HG02610 (cell line): Measurements from ENCODE around the gene PCOLCE2.

ENCODE experiments used
- ATAC-seq: cut with Tn5 transposase; IDR thresholded peaks from one replicate; pipeline ENCODE4 v1.9.1; 2021; ENCODE audit warnings: mild to moderate bottlenecking, moderate library complexity; ENCODE audit not compliant: unreplicated experiment

The PCOLCE2 gene, protein sequence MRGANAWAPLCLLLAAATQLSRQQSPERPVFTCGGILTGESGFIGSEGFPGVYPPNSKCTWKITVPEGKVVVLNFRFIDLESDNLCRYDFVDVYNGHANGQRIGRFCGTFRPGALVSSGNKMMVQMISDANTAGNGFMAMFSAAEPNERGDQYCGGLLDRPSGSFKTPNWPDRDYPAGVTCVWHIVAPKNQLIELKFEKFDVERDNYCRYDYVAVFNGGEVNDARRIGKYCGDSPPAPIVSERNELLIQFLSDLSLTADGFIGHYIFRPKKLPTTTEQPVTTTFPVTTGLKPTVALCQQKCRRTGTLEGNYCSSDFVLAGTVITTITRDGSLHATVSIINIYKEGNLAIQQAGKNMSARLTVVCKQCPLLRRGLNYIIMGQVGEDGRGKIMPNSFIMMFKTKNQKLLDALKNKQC

DNA sequence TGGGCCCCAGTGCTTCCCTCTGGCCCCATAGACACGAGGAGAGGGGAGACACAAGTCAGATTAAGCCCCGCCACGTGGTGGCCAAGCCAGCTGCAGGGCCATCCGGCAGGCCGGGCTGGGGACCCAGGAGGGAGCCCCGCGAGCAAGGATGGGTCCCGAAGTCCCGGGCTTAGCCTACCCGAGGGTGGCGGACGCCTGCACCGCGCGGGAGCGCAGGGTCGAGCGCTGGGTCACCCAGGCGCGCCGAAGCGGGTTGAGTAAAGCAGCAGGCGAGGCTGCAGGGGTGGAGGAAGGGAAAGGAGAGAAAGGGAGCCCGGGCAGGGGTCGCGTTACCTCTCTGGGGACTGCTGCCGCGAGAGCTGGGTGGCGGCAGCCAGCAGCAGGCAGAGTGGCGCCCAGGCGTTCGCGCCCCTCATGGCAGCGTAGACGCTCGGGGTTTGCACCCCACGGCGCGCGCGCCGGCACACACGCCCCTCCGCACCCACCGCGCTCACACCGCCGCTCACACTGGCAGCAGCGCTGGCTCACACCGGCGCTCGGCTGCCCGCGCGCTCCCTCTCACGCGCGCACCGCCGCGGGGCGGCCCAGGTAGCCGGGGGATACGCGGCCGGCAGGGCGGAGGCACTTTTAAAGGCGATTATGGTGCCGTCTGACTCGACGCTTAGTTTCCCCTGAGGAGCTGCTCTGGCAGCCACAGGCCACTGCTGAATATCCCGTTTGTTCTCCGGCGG, at the start of gene PCOLCE2:
PCOLCE2 (minus strand) TSS at position 603 of the 731 bp plus-strand sequence; CDS start at position 416, 187 bp downstream.
- ATAC-seq, result no peak

DNA sequence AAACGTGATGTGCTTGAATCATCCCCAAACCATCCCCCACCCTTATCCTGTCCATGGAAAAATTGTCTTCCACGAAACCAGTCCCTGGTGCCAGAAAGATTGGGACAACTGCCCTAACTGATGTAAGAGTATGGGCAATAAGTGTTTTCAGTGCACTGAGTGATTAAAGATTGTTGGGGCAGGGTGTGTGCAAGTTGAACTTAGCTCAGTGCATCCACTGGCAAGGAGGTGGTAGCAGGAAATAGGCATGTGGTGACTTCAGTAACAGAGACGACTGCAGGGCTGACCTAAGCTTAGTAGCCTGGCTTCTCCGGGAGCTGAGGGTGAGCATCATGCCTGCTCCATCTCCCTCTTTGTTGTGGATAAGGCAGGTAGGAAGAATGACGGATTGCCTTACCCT, 47.1 kb upstream of the PCOLCE2 start:
- ATAC-seq, result no peak

DNA sequence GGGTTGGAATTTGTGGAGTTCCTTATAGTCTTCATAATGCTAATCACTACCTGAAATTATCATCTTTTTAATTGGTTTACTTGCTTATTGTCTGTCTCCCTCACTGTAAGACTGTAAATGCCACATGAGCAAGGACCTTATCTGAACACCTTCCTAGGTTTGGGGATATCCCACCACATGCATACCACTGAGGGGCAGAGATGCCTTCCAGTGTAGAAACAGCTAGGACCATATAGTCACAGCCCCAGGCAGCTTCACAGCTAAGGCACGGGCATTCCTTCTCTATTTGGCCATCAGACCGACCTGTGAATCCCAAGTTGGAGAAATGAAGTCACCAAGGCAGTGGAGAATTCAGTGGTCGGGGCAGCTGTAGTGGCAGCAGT, 46.0 kb upstream of the PCOLCE2 start:
- ATAC-seq, result no peak

DNA sequence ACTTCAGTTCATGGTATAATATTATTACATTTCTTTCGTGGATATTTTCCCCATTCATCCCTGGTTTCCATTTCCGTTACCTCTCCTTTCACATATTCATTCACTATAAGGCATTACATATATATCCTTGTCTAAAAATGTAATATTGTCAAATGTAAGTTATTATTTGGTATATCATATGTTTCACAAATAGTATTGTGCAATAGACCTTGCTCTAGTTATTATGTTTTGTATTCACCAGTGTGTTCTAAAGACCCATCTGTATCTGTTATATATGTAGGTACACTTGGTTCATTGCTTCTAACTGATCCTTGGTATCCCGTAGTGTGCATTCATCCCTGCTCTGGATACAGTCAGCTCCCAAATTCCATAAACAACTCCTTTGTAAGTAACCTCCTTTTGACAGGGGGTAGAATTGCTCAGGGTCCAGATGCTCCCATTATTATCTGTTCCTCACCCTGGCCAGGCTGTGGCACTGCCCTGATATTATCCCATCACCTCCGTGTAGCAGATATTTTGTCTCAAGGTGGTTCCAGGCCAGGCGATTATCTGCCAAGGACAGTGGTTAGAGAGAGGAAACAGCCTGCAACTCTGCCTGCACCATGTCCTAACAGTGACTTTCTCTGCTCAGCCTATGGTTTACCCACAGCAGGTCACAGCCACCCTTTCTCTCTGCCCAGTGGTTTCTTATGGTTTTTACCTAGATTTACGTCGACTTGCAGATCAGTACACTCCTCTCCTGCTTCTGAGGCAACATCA, 45.4 kb upstream of the PCOLCE2 start:
- no peak for ATAC-seq

DNA sequence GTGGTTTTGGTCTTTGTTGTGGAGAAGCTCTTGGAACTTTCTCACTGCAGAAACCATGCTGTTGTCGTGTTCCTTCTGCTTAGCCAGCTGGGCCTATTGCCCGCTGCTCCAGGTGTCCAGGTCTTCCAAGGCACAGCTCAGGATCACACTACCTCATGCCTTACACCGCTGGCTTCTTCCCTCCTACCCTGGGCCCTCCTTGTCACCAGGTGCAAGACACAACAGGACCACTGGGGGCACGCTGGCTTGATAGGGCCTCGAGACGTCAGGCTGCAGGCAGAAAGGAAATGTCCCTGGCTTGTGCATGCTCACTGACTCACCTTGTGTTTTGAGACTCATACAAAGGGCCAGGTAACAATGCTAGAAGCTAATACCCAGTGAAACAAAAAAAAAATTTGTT, 42.3 kb upstream of the PCOLCE2 start:
- no peak for ATAC-seq

DNA sequence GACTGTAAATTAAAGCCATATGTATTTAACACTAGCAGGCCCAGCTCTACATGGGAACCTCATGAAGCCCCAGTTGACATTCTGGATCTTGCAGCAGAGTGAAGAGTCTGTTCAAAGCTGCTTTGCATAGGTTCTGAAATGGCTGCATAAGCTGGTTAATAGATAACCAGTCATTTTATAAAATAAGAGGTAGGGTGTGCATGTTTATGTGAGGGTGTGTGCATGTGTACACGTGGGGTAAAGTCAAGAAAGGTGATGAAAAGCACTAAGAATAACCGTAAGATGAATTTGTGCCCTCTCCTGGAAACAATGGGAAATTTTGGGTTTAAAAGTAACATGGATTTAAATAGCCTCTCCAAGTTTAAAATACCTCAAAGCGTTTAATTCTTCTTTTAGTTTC, 41.6 kb upstream of the PCOLCE2 start:
- no peak for ATAC-seq

DNA sequence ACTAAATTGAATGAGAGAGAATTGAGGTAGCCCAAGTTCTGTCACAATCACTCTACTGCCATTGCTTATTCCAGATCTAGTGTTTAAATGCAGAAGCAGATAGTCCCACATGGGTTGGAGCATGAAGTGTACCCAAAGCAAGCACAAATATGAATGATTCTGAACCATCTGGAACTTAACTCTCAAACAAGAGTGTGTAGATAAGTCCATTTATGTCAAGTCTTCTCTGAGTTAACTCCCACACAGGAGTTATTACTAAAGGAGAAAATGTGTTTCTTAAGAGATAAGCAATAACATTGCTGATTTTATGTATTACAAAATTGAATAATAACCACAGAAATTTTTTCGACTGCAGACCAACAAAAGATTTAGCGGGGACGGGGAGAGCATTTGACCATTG, 41.0 kb upstream of the PCOLCE2 start:
- ATAC-seq, result no peak

DNA sequence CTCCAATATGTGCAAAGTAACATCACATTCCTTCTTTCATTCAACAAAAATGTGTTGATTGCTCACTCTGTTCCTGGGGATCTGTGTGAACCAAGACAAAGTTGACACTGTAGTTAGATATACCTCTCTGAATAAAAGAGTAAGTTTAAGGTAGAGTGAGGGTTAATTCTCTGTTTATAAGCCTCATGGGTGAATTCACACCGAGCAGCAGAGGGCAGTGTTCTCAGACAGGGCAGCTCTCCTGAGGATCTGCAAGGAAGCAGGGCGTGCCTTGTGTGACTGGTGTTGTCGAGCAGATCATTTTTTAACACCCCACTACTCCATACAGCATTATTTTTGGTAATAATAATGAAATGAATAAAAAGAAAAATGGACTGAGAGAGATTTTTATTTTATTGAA, 40.2 kb upstream of the PCOLCE2 start:
- peak; percentile 65 for ATAC-seq

DNA sequence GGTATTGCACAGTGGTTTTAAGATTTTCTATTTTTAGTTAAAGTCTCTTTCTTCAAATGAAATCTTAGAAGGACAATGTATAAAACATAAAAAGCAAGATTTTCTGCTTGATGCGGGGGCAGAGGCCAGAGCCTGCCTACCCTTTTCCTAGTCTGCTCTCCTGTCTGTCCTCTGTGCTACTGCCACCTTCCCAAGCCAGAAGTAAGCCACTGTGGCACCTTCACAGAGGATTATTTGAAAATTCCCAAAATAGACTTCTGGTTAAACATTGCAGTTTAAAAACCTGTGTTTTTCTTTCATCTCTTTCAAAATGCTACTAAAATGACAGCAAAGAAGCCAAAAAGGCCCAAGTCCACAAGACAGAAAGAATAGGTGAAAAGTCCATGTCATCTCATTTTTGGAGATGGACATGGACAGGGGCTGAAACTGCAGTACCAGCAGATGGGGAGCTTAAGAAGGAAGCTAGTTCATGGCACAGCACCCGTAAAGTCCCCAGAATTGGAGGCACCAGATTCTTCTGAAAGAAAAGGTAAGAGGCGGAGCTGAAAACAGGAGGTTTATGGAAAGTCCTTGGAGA, 37.6 kb upstream of the PCOLCE2 start:
- ATAC-seq, result no peak

DNA sequence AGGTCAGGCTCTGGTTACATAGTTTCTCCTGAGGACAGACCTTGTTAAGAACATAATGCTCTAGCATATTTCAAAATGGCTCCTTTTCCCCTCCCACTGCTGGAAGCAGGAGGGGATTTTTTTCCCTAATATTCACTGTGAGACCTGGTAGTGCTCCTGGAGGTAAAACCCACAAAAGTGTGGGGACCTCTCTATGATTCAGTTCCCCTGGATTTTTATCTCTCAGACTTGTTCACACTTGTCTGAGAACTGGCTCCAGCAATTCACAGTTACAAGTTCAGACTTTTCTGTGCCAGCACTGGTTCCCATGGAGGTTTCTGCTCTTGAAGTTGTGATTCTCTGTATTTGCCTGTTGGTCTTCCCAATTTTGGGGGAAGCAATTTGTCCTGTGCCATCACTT, 36.3 kb upstream of the PCOLCE2 start:
- ATAC-seq, result no peak

DNA sequence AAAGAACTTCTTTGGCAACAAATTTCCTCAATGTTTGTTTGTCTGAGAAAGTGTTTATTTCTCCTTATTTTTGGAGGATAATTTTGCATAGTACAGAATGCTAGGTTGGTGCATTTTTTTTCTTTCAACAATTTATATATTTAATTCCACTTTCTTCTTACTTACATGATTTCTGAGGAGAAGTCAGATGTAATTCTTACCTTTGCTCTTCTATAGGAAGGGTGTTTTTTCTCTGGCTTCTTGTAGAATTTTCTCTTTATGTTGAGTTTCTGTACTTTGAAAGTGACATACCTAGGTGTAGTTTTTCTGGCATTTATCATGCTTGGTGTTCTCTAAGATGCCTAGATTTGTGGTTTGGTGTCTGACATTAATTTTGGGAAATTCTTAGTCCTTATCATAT, 34.8 kb upstream of the PCOLCE2 start:
- no peak for ATAC-seq

DNA sequence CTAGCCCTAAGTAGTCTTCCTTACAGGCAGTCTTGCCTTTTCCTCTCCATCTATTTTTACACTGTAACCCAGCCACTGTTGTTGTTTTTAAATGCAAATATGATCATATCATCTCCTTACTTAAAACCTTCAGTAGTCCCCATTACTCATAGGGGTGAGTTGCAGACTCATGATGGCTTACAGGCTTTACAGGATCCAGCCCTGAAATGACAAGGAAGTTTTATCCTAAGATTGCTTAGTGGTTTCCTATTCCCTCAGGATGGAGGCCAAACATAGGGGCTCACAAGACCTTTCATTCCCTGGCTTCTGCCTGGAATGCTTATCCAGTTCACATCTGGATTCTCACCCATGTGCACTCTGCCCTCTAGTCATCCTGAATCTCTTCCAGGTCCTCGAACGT, 27.7 kb upstream of the PCOLCE2 start:
- ATAC-seq, result no peak

DNA sequence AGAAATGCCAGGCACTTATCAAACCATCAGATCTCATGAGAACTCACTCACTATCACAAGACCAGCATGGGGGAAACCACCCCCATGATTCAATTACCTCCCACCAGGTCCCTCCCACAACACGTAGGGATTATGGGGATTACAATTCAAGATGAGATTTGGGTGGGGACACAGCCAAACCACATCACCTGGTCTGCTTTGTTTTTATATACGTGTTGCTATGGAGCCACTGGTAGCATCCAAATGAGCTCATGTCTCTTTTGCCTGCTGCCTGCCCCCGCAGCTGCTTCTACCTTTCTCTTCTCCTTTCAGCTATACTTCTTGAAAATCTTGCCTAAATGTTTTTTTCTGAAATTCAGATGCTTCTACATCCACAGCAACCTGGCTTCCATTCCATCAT, 26.8 kb upstream of the PCOLCE2 start:
- ATAC-seq, result no peak

DNA sequence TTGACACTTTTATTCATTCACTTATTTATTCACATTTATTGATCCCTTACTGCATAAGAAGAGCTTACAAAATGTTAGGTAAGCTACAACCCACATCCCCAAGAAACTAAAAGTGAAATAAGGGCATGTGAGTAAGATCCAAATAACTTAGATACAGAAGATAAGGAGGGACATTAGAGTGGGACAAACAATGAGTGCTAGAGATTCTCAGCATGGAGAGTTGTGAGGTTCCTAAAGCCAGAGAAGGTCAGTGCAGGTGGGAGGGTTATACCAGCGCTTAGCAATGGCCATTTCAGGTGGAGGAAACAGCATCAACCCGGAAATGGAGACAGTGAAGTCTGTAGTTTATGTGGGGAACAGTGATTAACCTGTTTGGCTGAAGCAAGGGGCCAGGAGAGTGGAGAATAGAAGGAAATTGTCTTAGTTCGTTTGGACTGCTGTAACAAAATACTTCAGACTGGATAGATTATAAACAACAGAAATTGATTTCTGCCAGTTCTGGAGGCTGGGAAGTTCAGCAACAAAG, 25.5 kb upstream of the PCOLCE2 start:
- no peak for ATAC-seq

DNA sequence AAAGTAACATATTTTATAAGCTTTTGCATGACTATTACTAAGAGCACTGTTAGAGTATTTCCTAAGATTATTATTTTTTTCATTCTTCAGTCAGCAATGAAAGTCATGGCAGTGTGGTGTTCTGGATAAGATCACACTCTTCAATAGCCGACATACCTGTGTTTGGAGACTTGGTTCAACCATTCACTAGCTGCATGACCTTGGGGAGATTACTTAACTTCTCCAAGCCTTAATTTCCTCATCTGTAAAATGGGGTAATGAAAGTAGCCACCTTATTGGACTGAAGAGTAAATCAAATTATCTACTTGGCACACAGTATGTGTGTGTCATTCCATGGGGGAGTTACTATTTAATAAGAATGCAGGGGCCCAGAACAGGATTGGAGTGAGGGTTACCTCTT, 24.5 kb upstream of the PCOLCE2 start:
- ATAC-seq, result no peak

DNA sequence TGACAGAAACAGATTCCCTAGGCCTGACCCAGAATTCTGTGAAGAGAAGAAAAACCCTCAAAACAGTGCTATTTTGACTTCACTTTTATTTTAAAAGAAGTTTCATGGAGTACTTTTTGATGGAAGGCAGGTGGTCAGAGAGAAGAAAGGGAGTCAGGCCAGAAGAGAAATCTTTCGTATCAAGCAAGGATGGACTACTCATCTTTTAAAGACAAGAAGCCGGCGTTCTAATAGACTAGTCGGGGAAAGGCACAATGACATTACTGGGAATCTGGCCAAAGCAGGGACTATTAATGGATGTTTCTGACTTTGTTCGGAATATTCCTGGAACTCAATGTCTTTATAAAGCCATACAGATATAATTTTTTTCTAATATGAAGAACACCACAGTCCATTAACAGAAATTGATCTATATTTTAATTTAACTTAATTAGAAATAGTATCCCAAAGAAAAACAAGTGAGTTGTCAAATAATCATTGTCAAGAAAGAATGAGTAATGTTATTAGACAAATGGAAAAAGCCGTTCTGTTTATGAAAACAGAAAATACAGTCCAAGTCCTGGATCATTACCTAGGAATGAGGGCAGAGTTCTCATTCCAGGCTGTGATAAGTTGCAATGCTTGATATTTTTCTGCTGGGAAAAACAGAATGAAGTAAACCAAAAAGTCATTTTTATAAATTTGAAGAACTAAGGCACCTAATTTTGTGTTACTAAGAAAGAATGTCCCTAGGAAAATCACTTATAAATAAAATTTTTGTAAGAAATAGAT, 23.7 kb upstream of the PCOLCE2 start:
- ATAC-seq, result no peak

DNA sequence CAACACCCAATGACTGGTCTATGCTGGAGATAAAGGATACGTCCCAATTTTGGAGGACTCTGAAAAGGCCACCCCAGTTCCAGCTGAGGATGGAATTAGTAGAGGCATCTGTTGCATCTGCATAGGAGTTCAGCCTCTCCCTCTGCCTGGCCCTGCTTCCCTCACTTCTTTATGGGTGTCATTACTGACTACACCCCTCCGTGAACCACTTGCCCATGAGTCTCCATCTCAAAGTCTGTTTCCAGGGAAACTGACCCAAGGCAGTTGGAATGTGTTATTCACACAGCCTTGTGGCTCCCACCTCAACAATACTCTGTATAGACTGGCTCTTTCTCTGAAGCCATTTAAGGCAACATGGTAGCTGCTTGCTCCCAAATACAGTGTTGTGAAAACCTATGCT, 21.4 kb upstream of the PCOLCE2 start:
- ATAC-seq, result no peak

DNA sequence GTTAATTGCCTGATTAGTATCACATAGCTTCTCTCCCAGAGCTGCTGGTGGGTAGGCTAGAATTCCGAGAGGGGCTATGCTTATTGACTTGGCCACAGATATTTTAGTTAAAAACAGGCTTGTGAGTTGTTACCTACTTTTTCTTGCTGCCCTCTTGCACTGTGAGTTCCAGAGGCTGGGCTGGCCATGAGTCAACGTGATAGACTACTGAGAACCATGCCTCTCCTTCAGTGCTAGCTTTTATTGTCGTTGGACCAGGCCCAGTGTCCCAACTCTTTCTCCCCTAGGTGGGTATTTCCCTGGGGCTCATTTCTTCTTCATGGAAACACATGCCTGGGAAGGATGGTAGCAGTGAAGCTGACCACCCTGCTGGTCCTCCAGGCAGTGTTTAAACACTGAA, 20.4 kb upstream of the PCOLCE2 start:
- ATAC-seq, result no peak

DNA sequence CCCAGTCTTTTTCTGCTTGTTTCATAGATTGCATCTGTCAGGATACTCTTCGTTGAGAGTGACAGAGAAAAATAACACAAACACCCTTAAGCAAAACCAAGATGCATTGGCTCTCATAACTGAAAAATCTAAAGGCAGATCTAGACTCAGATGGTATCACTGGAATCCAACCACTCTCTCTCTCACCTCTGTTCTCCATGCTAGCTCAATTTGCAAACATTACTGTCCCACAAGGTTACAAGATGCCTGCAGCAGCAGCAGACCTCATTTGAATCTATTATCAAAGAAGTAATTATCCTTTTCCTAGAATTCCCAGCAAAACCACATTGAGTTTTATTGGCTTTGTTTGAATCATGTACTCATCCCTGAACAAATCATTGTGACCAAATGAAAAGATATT, 19.1 kb upstream of the PCOLCE2 start:
- no peak for ATAC-seq

DNA sequence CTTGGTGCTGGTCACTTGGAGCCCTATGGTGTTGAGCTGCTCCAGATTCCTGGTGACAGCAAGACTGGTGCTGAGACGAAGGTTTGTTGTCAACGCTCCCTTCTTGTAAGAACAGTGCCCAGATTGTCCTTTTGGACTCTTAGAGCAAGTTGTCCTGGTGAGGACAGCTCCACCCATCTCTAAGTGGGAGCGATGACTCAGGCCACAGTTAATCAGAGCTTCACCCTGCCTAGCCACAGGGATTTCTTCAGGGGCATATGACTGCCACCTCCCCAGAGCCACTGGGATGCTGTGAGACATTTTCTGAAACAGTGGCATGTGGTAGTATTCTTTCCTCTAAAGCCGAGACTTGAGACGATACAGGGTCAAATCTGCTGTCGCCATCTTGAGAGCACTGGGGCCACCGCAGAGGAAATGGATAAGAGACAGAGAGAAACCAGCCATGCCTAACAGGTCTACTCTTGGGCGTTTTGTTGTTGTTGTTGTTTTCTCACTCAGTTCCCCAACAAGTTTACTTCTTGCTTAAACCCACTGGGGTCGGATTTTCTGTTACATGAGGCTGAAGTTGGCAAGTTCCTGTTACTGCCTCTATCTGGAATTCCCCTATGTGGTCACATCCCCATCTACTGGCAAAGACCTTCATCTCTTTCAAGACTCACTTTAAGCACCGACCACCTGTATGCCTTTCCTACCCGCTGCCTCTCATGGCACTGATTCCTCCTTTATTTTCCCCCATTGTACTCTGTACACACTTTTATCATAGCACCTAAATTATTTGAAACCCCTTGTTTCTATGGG, 16.0 kb upstream of the PCOLCE2 start:
- ATAC-seq, result no peak
